GM23338 (cell line): ENCODE data around the gene GCNT2. TPM values are rescaled to one million over a fixed set of nuclear protein-coding genes. Genes with fewer than 3 reads are reported as not detected.

ENCODE experiments used
- ATAC-seq: fragments of 200-7000 bp; cut with Tn5 transposase; 3 replicates; pipeline ENCODE4 v1.9.1; 2020
- DNase-seq: peaks from one replicate; pipeline ENCODE4 v3.0.0-alpha.2; 2015; ENCODE audit warnings: low spot score
- H2AFZ ChIP-seq: fragments of 200-600 bp; sonication (generic); 2 replicates; pipeline ENCODE4 v1.8.0; 2016; ENCODE audit warnings: antibody characterized with exemption, mild to moderate bottlenecking, moderate library complexity
- H3F3A ChIP-seq: fragments of 200-600 bp; sonication (generic); replicated peaks from 2 replicates; pipeline ENCODE4 v1.8.0; 2017; ENCODE audit warnings: antibody characterized with exemption, mixed run types, low read depth
- H3K27ac ChIP-seq: fragments of 200-600 bp; sonication (generic); 2 replicates; pipeline ENCODE4 v1.6.1; 2016; ENCODE audit warnings: low read depth
- H3K27me3 ChIP-seq: fragments of 200-600 bp; sonication (generic); 2 replicates; pipeline ENCODE4 v1.8.0; 2016; ENCODE audit warnings: mild to moderate bottlenecking, mixed run types, moderate library complexity; ENCODE audit not compliant: insufficient read depth
- H3K36me3 ChIP-seq: fragments of 200-600 bp; sonication (generic); 2 replicates; pipeline ENCODE4 v1.8.0; 2016; ENCODE audit warnings: mild to moderate bottlenecking; ENCODE audit not compliant: insufficient read depth
- H3K4me1 ChIP-seq: fragments of 200-600 bp; sonication (generic); 2 replicates; pipeline ENCODE4 v1.8.0; 2016; ENCODE audit warnings: mild to moderate bottlenecking, moderate library complexity; ENCODE audit not compliant: insufficient read depth
- H3K4me2 ChIP-seq: fragments of 200-600 bp; sonication (generic); 2 replicates; pipeline ENCODE4 v1.7.1; 2017; ENCODE audit warnings: mixed run types
- H3K4me3 ChIP-seq: fragments of 200-600 bp; sonication (generic); 2 replicates; pipeline ENCODE4 v1.6.1; 2016; ENCODE audit warnings: mixed run types
- H3K79me2 ChIP-seq: fragments of 200-600 bp; sonication (generic); replicated peaks from 2 replicates; pipeline ENCODE4 v1.8.0; 2017; ENCODE audit warnings: mild to moderate bottlenecking; ENCODE audit not compliant: insufficient read depth
- H3K9me2 ChIP-seq: fragments of 200-600 bp; sonication (generic); 2 replicates; pipeline ENCODE4 v1.8.0; 2017; ENCODE audit not compliant: insufficient read depth
- H4K20me1 ChIP-seq: fragments of 200-600 bp; sonication (generic); replicated peaks from 2 replicates; pipeline ENCODE4 v1.8.0; 2017; ENCODE audit warnings: mild to moderate bottlenecking; ENCODE audit not compliant: insufficient read depth
- H3K27ac Mint-ChIP-seq: 2 replicates; pipeline ENCODE4 v1.8.0; 2020; ENCODE audit warnings: inconsistent platforms, mild to moderate bottlenecking, moderate library complexity, mixed read lengths
- H3K27me3 Mint-ChIP-seq: 3 replicates; pipeline ENCODE4 v1.8.0; 2022; ENCODE audit warnings: low read depth, mild to moderate bottlenecking, moderate library complexity, mixed read lengths, inconsistent platforms; ENCODE audit not compliant: insufficient read depth, poor library complexity
- H3K36me3 Mint-ChIP-seq: 3 replicates; pipeline ENCODE4 v1.8.0; 2021; ENCODE audit warnings: low read depth, mild to moderate bottlenecking, inconsistent platforms, moderate library complexity, mixed read lengths
- H3K4me1 Mint-ChIP-seq: 3 replicates; pipeline ENCODE4 v1.8.0; 2020; ENCODE audit warnings: mild to moderate bottlenecking, inconsistent platforms, mixed read lengths
- H3K4me3 Mint-ChIP-seq: 3 replicates; pipeline ENCODE4 v1.8.0; 2021; ENCODE audit warnings: moderate library complexity, mild to moderate bottlenecking, inconsistent platforms, mixed read lengths
- H3K9me3 Mint-ChIP-seq: 3 replicates; pipeline ENCODE4 v1.8.0; 2020; ENCODE audit warnings: moderate library complexity, mild to moderate bottlenecking, inconsistent platforms, mixed read lengths
- CREB1 ChIP-seq: fragments of 250-450 bp; sonication (Bioruptor Pico); IDR thresholded peaks from 2 replicates; pipeline ENCODE4 v1.5.0; 2020; ENCODE audit warnings: low read depth, mild to moderate bottlenecking, moderate library complexity
- EZH2phosphoT487 ChIP-seq: fragments of 200-600 bp; sonication (generic); IDR thresholded peaks from one replicate; pipeline ENCODE4 v1.8.1; 2018; ENCODE audit warnings: antibody characterized with exemption; ENCODE audit not compliant: unreplicated experiment
- NANOG ChIP-seq: IDR thresholded peaks from 2 replicates; pipeline ENCODE4 v1.6.1; 2016; ENCODE audit warnings: antibody characterized with exemption, borderline replicate concordance
- POLR2AphosphoS5 ChIP-seq: IDR thresholded peaks from 2 replicates; pipeline ENCODE4 v1.6.1; 2016; ENCODE audit warnings: antibody characterized with exemption, low read depth
- STAT1 ChIP-seq: IDR thresholded peaks from one replicate; pipeline ENCODE4 v1.6.1; 2016; ENCODE audit warnings: antibody characterized with exemption; ENCODE audit not compliant: unreplicated experiment
- ZNF114 ChIP-seq: fragments of 250-450 bp; sonication (Bioruptor Pico); IDR thresholded peaks from 2 replicates; pipeline ENCODE4 v1.5.0; 2020; ENCODE audit warnings: mild to moderate bottlenecking, moderate library complexity
- ZNF331 ChIP-seq: fragments of 250-450 bp; sonication (Bioruptor Pico); IDR thresholded peaks from 2 replicates; pipeline ENCODE4 v1.5.0; 2020; ENCODE audit warnings: low read depth, mild to moderate bottlenecking, moderate library complexity
- polyA plus RNA-seq: library from polyadenylated mRNA; unstranded; fragments of >200 nt; fragmentation: Nextera tagmentation; extraction: Ambion mirVana; gene quantifications from 2 replicates; pipeline ENCODE4 v1.2.1, GENCODE V29; 2016
- total RNA-seq: library from RNA; depleted of rRNA; stranded (reverse); fragments of >200 nt; shearing (Covaris generic); gene quantifications from 2 replicates; pipeline ENCODE4 v1.2.3, GENCODE V29; 2014
- TF ChIP-seq, protein P1 (sequence below): fragments of 250-450 bp; sonication (Bioruptor Pico); IDR thresholded peaks from 2 replicates; pipeline ENCODE4 v1.5.0; 2020; ENCODE audit warnings: mild to moderate bottlenecking, moderate library complexity
- TF ChIP-seq, protein P2 (sequence below), 2 experiments: fragments of 200-600 bp in 1 of 2; sonication (generic) in 1 of 2; conservative IDR thresholded peaks; 2 replicates each; pipeline versions ENCODE4 v1.5.1 to v1.6.1; 2016 to 2017; ENCODE audit warnings: antibody characterized with exemption in 2 of 2, low read depth in 2 of 2, mild to moderate bottlenecking in 2 of 2, moderate library complexity in 1 of 2

GCNT2 gene
- total and polyA plus RNA-seq, 2 experiments from 2014 or later: 28.3 to 137 TPM

DNA sequence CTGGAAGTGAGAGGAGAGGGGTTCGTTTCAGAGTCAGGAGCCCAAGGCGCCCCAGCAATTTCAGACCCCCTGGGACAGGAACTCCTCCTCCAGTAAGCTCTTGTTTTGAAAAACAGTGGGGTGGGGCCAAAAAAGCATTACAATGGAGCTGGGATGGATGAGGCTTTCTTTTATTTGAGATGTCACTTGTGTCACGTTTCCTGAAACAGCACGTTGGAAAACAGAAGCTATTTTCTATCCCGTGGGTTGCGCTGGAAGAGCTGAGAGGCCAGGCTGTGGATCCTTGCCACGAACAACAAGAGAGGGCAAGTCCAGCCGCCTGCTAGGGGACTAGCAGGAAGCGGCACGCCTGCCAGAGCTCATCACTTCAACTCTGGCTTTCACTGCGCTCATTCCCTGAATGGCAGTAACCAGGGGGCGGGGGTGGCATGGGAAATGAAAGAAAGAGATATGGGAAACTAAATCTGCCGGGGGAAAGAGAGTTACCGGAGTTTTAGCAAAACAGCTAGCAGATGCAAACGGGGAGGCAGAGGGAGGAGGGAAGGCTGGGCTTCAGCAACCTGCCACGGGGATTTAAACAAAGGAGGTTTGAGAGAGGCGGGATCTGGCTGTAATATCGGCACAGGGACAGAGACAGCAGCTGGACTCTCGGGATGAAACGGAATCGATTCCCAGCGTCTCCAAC is 34.6 kb downstream of the GCNT2 start:
- TF ChIP-seq POLR2AphosphoS5 (peak; percentile 62), STAT1 (no peak), NANOG (peak; percentile 60; the same call in 1 of the 2 replicates), EZH2phosphoT487 (no peak)
- TF ChIP-seq, protein P1, sequence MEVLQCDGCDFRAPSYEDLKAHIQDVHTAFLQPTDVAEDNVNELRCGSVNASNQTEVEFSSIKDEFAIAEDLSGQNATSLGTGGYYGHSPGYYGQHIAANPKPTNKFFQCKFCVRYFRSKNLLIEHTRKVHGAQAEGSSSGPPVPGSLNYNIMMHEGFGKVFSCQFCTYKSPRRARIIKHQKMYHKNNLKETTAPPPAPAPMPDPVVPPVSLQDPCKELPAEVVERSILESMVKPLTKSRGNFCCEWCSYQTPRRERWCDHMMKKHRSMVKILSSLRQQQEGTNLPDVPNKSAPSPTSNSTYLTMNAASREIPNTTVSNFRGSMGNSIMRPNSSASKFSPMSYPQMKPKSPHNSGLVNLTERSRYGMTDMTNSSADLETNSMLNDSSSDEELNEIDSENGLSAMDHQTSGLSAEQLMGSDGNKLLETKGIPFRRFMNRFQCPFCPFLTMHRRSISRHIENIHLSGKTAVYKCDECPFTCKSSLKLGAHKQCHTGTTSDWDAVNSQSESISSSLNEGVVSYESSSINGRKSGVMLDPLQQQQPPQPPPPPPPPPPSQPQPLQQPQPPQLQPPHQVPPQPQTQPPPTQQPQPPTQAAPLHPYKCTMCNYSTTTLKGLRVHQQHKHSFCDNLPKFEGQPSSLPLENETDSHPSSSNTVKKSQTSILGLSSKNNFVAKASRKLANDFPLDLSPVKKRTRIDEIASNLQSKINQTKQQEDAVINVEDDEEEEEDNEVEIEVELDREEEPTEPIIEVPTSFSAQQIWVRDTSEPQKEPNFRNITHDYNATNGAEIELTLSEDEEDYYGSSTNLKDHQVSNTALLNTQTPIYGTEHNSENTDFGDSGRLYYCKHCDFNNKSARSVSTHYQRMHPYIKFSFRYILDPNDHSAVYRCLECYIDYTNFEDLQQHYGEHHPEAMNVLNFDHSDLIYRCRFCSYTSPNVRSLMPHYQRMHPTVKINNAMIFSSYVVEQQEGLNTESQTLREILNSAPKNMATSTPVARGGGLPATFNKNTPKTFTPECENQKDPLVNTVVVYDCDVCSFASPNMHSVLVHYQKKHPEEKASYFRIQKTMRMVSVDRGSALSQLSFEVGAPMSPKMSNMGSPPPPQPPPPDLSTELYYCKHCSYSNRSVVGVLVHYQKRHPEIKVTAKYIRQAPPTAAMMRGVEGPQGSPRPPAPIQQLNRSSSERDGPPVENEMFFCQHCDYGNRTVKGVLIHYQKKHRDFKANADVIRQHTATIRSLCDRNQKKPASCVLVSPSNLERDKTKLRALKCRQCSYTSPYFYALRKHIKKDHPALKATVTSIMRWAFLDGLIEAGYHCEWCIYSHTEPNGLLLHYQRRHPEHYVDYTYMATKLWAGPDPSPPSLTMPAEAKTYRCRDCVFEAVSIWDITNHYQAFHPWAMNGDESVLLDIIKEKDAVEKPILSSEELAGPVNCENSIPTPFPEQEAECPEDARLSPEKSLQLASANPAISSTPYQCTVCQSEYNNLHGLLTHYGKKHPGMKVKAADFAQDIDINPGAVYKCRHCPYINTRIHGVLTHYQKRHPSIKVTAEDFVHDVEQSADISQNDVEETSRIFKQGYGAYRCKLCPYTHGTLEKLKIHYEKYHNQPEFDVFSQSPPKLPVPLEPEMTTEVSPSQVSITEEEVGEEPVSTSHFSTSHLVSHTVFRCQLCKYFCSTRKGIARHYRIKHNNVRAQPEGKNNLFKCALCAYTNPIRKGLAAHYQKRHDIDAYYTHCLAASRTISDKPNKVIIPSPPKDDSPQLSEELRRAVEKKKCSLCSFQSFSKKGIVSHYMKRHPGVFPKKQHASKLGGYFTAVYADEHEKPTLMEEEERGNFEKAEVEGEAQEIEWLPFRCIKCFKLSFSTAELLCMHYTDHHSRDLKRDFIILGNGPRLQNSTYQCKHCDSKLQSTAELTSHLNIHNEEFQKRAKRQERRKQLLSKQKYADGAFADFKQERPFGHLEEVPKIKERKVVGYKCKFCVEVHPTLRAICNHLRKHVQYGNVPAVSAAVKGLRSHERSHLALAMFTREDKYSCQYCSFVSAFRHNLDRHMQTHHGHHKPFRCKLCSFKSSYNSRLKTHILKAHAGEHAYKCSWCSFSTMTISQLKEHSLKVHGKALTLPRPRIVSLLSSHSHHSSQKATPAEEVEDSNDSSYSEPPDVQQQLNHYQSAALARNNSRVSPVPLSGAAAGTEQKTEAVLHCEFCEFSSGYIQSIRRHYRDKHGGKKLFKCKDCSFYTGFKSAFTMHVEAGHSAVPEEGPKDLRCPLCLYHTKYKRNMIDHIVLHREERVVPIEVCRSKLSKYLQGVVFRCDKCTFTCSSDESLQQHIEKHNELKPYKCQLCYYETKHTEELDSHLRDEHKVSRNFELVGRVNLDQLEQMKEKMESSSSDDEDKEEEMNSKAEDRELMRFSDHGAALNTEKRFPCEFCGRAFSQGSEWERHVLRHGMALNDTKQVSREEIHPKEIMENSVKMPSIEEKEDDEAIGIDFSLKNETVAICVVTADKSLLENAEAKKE (CRISPR knock-in tag): no peak
- Histone ChIP-seq H2AFZ (no peak overlapping the region), H3K9me2 (no peaks in the 10 kb centered on the region), H3K4me3 (peak overlapping the region; percentile 81), H3K36me3 (no peaks in the 10 kb centered on the region), H4K20me1 (no peaks in the 10 kb centered on the region; the same call in 1 of the 2 replicates), H3K27ac (peak overlapping the region; percentile 85), H3F3A (no peaks in the 10 kb centered on the region; the same call in 1 of the 2 replicates), H3K4me1 (peaks cover 36% of the 10 kb centered on the region), H3K4me2 (peak overlapping the region; percentile 90), H3K79me2 (peaks cover 50% of the 10 kb centered on the region), H3K27me3 (no peaks in the 10 kb centered on the region)
- Mint-ChIP-seq H3K36me3 (peaks cover 37% of the 10 kb centered on the region), H3K9me3 (no peaks in the 10 kb centered on the region; the same call in 2 of the 3 replicates), H3K27ac (peak overlapping the region; percentile 94), H3K4me1 (peaks cover 39% of the 10 kb centered on the region), H3K4me3 (peak overlapping the region; percentile 92), H3K27me3 (peaks cover 12% of the 10 kb centered on the region)
- peak; percentile 58 for ATAC-seq
- peak; percentile 91 for DNase-seq

GRCh38 chr6:10556589-10556988 is 35.4 kb downstream of the GCNT2 start:
- H3K27me3 ChIP-seq: no peaks in the 10 kb centered on the region
- no peak for DNase-seq
- Mint-ChIP-seq H3K36me3 (peaks cover 45% of the 10 kb centered on the region), H3K27me3 (peaks cover 12% of the 10 kb centered on the region), H3K9me3 (no peaks in the 10 kb centered on the region; the same call in 2 of the 3 replicates), H3K4me3 (peak overlapping the region; percentile 92), H3K4me1 (peaks cover 42% of the 10 kb centered on the region), H3K27ac (peak overlapping the region; percentile 94)
- no peaks in the 10 kb centered on the region for H3K9me2 ChIP-seq
- H3K36me3 ChIP-seq: no peaks in the 10 kb centered on the region
- H3K27ac ChIP-seq: peak overlapping the region; percentile 85
- H3K4me1 ChIP-seq: peaks cover 41% of the 10 kb centered on the region
- ATAC-seq: no peak
- no peaks in the 10 kb centered on the region; the same call in 1 of the 2 replicates for H3F3A ChIP-seq
- H3K4me2 ChIP-seq: peak overlapping the region; percentile 90
- H3K79me2 ChIP-seq: peaks cover 58% of the 10 kb centered on the region
- H3K4me3 ChIP-seq: peak overlapping the region; percentile 81
- no peaks in the 10 kb centered on the region; the same call in 1 of the 2 replicates for H4K20me1 ChIP-seq
- no peak overlapping the region for H2AFZ ChIP-seq
- TF ChIP-seq EZH2phosphoT487 (no peak), ZNF331 (no peak), NANOG (no peak), CREB1 (CRISPR knock-in tag) (no peak), ZNF114 (CRISPR knock-in tag) (no peak)
- TF ChIP-seq, protein P2, sequence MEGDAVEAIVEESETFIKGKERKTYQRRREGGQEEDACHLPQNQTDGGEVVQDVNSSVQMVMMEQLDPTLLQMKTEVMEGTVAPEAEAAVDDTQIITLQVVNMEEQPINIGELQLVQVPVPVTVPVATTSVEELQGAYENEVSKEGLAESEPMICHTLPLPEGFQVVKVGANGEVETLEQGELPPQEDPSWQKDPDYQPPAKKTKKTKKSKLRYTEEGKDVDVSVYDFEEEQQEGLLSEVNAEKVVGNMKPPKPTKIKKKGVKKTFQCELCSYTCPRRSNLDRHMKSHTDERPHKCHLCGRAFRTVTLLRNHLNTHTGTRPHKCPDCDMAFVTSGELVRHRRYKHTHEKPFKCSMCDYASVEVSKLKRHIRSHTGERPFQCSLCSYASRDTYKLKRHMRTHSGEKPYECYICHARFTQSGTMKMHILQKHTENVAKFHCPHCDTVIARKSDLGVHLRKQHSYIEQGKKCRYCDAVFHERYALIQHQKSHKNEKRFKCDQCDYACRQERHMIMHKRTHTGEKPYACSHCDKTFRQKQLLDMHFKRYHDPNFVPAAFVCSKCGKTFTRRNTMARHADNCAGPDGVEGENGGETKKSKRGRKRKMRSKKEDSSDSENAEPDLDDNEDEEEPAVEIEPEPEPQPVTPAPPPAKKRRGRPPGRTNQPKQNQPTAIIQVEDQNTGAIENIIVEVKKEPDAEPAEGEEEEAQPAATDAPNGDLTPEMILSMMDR (conservative IDR thresholded peaks at IDR 0.05; ENCODE audit: low read depth in 2 of 2): no peak
